Right lobe of liver (tissue), 4 donors: Measurements from ENCODE around the gene RDH11.

Experiments used
- POLR2A ChIP-seq: fragments of 450-650 bp; IDR thresholded peaks from one replicate; pipeline ENCODE4 v1.6.1; 2017; ENCODE audit warnings: antibody characterized with exemption, mild to moderate bottlenecking
- TF ChIP-seq, protein P1 (sequence below), 4 donors: fragments of 200-600 bp in 3 of 4; fragments of 450-650 bp in 1 of 4; IDR thresholded peaks; one replicate each; pipeline versions ENCODE4 v1.5.1 to v1.8.0; 2016 to 2022; ENCODE audit warnings: antibody characterized with exemption in 4 of 4, mild to moderate bottlenecking in 2 of 4
- donor health status: DM: no; HTN: no; CAD: no.
- donor health status: DM: no; HTN: no; CAD: no.
- donor health status: DM: no; HTN: yes; CAD: no.

DNA sequence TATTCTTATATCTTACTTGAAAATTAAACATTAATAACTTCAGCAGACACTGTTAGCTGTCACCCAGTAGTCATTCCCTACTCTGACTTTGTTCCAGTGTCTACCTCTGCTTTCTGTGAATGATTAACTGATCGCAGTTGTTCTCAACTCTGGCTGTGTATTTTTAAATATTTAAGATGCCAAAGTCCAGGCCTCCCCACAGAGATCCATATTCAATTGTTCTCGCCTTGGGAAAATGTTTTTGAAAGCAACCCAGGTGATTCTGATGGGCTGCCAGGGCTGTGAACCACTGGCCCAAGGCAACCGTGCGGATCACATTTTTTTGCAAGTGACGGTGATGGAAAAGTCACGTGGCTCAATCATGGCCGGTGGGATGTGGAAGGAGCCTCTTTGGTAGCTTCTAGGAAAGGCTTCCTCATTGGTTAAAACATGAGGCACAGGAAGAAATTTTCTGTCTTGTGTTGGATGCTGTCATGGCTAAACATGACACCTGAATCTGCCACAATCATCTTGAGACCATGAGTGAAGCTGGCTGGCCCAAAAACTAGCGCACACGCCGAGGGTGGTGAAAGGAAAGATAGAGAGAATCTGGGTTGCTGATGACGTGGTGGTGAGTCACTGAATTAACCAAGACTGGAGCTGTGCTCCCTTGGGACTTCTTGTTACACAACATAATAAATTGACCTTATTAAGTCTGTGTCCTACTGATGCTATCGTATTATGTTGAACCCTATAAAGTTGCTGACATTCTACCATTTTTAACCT is 43.4 kb upstream of the RDH11 start:
- TF ChIP-seq, protein P1, sequence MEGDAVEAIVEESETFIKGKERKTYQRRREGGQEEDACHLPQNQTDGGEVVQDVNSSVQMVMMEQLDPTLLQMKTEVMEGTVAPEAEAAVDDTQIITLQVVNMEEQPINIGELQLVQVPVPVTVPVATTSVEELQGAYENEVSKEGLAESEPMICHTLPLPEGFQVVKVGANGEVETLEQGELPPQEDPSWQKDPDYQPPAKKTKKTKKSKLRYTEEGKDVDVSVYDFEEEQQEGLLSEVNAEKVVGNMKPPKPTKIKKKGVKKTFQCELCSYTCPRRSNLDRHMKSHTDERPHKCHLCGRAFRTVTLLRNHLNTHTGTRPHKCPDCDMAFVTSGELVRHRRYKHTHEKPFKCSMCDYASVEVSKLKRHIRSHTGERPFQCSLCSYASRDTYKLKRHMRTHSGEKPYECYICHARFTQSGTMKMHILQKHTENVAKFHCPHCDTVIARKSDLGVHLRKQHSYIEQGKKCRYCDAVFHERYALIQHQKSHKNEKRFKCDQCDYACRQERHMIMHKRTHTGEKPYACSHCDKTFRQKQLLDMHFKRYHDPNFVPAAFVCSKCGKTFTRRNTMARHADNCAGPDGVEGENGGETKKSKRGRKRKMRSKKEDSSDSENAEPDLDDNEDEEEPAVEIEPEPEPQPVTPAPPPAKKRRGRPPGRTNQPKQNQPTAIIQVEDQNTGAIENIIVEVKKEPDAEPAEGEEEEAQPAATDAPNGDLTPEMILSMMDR (IDR thresholded peaks at IDR 0.05), result no peak
- TF ChIP-seq POLR2A, result no peak
